MM.1S (cell line): ENCODE results near the gene RASL11B.

ENCODE experiments used
- EZH2 ChIP-seq: fragments of 300-600 bp; sonication (generic); optimal IDR thresholded peaks from 2 replicates; pipeline ENCODE3; 2017; ENCODE audit warnings: low read depth, mild to moderate bottlenecking, antibody characterized with exemption, low read length, mixed read lengths
- TF ChIP-seq, protein P1 (sequence below): fragments of 300-600 bp; sonication (generic); IDR thresholded peaks from 2 replicates; pipeline ENCODE4 v1.5.1; 2016; ENCODE audit warnings: antibody characterized with exemption, low read length, mixed read lengths

DNA sequence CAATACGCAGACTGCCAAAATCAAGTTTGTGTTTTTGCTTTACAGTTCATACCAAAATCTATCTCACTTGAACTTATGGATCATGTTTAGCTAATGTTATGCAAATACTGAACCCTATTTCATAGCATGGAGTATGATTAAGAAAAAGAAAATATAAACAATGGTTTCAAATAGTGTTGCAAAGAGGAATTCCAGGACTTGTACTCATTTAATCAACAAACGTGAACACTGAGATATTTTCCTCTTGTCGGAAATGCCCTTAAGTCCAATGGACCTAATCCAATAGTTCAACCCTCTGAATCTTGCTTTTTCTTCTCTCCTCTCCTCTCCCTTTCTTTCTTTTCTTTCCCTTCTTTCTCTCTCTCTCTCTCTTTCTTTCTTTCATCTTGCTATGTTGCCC is 30.8 kb downstream of the RASL11B start:
- TF ChIP-seq, protein P1, sequence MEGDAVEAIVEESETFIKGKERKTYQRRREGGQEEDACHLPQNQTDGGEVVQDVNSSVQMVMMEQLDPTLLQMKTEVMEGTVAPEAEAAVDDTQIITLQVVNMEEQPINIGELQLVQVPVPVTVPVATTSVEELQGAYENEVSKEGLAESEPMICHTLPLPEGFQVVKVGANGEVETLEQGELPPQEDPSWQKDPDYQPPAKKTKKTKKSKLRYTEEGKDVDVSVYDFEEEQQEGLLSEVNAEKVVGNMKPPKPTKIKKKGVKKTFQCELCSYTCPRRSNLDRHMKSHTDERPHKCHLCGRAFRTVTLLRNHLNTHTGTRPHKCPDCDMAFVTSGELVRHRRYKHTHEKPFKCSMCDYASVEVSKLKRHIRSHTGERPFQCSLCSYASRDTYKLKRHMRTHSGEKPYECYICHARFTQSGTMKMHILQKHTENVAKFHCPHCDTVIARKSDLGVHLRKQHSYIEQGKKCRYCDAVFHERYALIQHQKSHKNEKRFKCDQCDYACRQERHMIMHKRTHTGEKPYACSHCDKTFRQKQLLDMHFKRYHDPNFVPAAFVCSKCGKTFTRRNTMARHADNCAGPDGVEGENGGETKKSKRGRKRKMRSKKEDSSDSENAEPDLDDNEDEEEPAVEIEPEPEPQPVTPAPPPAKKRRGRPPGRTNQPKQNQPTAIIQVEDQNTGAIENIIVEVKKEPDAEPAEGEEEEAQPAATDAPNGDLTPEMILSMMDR: no peak
- no peak for TF ChIP-seq EZH2
